ENCODE data around the gene HMG20B. TPM values are rescaled to one million over a fixed set of nuclear protein-coding genes. Genes with fewer than 3 reads are reported as not detected.
"Not testable (repeated sequence)": the region's sequence is repeated elsewhere in the genome, so short reads cannot be mapped to it uniquely, and the experiment has no call there.

The HMG20B gene
- total RNA-seq (2014; rRNA removed; shearing (Covaris generic)), result 550 and 588 TPM in 2 replicates
- 1,015 and 1,089 TPM in 2 replicates for polyA plus RNA-seq (2015; cell fraction: cytosol; rRNA removed)
- 1,678 and 1,969 TPM in 2 replicates for polyA plus RNA-seq (2015; cell fraction: nucleus; rRNA removed)

- no peak for DNase-seq (ENCODE audit: low read depth, low spot score)
- in situ Hi-C loops (cut with HindIII; ENCODE audit: low pct_unique_long_range_greater_than_20kb, low sequenced_read_pairs), result no loop called here
Measured at GRCh38 chr19:3572855-3573161, at the start of gene HMG20B. Gene HMG20B (plus strand): TSS chr19:3572944. CDS start chr19:3573310, 366 bp downstream.

- DNase-seq (ENCODE audit: low read depth, low spot score), result no peak
- in situ Hi-C loops (cut with HindIII; ENCODE audit: low pct_unique_long_range_greater_than_20kb, low sequenced_read_pairs), result no loop called here
Measured at GRCh38 chr19:3523361-3524077, 49.2 kb upstream of the HMG20B start.

DNA sequence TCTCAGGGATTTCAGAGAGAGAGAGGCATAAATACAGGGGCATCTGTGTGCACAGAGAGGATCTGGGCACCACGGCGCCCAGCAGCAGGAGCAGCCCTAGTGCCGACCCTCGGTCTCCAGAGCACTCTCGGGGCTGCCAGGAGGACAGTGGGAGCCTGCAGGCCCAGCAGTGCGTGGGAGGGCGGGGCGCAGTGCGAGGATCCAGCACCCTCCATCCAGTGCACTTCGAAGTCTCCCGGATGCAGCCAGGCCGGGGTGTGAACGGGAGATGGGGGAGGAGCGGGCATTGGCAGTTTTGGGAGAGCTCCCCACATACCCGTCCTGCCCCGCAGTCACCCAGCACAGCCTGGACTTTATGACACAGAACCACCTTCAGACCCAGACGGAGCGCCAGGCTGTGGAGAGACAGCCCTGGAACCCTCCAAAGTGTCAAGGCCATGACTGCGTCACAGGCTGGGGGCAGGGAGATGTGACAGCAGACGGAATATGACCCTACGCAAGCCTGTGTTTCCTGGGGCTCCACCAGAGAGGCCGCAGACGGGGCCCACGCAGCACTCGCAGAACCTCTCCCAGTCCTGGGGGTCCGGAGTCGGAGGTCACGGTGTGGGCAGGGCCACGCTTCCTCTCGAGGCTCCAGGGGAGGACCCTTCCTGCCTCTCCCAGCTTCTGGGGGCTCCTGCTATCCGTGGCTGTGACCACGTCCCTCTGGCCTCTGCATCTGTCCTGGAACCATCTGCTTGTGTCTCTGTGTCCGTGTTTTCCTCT, 48.5 kb upstream of the HMG20B start:
- in situ Hi-C loops (cut with HindIII; ENCODE audit: low pct_unique_long_range_greater_than_20kb, low sequenced_read_pairs), result no loop called here
- DNase-seq (ENCODE audit: low read depth, low spot score), result no peak

- in situ Hi-C loops (cut with HindIII; ENCODE audit: low pct_unique_long_range_greater_than_20kb, low sequenced_read_pairs), result no loop called here
Measured at GRCh38 chr19:3524904-3525451, 47.8 kb upstream of the HMG20B start.

DNA sequence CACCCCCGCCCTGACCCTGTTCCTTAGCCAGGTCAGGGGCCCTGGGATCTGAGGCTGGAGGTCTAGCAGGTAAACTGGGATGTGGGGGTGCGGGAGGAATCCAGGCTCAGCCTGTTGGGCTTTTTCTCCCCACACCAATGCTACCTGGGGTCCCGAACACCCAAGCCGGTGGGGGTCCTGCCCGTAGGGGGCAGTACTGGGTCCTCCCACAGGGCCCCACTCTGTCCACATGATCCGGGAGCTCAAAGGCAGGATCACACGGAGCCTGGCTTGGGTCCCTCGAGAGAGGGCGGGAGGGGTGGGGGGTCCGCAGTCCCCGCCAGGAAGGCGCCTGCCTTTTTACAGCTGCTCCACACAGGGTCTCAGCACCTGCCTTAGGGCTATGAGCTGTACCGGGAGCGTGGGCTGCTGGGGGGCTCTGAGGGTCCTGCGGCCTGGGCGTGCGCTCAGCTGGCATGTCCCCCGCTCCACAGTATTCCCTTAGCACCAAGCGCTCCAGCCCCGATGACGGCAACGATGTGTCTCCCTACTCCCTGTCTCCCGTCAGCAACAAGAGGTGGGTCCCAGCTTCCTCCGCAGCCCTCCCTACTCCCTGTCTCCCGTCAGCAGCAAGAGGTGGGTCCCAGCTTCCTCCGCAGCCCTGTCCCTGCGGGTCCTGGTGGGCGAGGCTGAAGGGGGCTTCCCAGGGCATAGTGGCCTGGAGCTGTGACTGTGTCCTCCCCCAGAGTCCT, 46.1 kb upstream of the HMG20B start:
- in situ Hi-C loops (cut with HindIII; ENCODE audit: low pct_unique_long_range_greater_than_20kb, low sequenced_read_pairs), result no loop called here
- no peak for DNase-seq (ENCODE audit: low read depth, low spot score)

More at GRCh38 chr19:3524904-3525451, 47.8 kb upstream of the HMG20B start:
- DNase-seq (ENCODE audit: low read depth, low spot score), result no peak

DNA sequence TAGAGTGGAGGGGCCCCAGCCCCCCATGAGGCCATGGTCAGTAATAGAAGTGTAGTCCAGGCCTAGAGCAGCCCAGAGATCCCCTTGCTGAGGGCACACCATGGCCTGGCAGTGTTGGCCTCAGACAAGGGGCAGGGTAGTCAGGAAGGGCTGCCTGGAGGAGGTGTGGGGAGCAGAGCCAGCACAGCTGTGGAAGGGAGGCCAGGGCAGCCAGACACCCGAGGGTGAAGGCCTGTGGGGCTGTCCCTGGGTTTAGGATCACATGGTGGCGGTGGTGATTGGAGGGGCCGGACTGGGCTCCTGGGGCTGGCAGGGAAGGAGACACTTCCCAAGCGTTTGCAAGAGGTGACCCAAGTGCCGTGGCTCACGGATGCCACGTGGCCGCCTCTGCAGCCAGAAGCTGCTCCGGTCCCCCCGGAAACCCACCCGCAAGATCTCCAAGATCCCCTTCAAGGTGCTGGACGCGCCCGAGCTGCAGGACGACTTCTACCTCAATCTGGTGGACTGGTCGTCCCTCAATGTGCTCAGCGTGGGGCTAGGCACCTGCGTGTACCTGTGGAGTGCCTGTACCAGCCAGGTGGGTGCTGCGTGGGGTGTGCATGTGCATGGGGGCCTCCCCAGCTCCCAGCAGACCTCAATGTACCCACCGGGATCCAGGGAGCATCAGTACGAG, 45.4 kb upstream of the HMG20B start:
- in situ Hi-C loops (cut with HindIII; ENCODE audit: low pct_unique_long_range_greater_than_20kb, low sequenced_read_pairs), result no loop called here
- no peak for DNase-seq (ENCODE audit: low read depth, low spot score)

DNA sequence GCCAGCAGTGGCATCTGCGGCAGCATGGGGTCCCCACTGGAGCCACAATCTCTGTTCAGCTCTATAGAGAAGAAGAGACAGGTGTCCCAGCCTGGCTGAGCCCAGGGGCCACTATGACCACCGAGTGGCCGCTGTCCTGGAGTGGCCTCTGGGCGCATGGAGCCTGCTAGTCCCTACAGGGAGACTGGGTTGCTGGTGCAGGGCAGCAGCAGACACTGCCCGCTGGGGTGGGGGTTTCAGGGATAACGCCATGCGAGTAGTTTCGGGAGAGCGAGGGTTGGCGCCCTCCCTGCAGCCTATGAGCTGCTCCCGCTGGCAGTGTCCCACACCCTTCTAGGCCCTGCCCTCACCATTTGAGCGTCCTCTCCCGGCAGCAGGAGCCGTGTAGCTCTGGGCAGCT, 44.7 kb upstream of the HMG20B start:
- in situ Hi-C loops (cut with HindIII; ENCODE audit: low pct_unique_long_range_greater_than_20kb, low sequenced_read_pairs), result no loop called here
- DNase-seq (ENCODE audit: low read depth, low spot score), result no peak

DNA sequence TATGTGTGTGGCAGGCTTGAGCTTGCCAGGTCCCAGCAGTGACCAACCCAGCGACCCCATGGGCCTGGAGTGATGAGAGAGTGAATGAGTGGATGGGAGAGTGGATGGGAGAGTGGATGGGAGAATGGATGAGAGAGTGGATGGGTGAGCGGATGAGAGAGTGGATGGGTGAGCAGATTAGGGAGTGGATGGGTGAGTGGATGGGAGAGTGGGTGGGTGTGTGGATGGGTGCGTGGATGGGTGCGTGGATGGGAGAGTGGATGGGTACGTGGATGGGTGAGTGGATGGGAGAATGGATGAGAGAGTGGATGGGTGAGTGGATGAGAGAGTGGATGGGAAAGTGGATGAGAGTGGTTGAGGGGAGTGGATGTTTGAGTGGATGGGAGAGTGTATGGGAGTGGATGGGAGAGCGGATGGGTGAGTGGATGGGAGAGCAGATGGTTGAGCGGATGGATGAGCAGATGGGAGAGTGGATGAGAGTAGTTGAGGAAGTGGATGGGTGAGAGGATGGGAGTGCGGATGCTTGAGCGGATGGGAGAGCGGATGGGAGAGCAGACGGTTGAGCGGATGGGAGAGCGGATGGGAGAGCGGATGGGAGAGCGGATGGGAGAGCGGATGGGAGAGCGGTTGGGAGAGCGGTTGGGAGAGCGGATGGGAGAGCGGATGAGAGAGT, 44.1 kb upstream of the HMG20B start:
- in situ Hi-C loops (cut with HindIII; ENCODE audit: low pct_unique_long_range_greater_than_20kb, low sequenced_read_pairs), result no loop called here
- DNase-seq (ENCODE audit: low read depth, low spot score), result no peak

GRCh38 chr19:3529299-3529698, 43.4 kb upstream of the HMG20B start:
- in situ Hi-C loops (cut with HindIII; ENCODE audit: low pct_unique_long_range_greater_than_20kb, low sequenced_read_pairs); DNase-seq (ENCODE audit: low read depth, low spot score): not testable (repeated sequence)

GRCh38 chr19:3530389-3530788, 42.4 kb upstream of the HMG20B start:
- DNase-seq (ENCODE audit: low read depth, low spot score), result no peak
- in situ Hi-C loops (cut with HindIII; ENCODE audit: low pct_unique_long_range_greater_than_20kb, low sequenced_read_pairs), result no loop called here

- DNase-seq (ENCODE audit: low read depth, low spot score), result no peak
- in situ Hi-C loops (cut with HindIII; ENCODE audit: low pct_unique_long_range_greater_than_20kb, low sequenced_read_pairs), result no loop called here
Measured at GRCh38 chr19:3531716-3532115, 41.0 kb upstream of the HMG20B start.

DNA sequence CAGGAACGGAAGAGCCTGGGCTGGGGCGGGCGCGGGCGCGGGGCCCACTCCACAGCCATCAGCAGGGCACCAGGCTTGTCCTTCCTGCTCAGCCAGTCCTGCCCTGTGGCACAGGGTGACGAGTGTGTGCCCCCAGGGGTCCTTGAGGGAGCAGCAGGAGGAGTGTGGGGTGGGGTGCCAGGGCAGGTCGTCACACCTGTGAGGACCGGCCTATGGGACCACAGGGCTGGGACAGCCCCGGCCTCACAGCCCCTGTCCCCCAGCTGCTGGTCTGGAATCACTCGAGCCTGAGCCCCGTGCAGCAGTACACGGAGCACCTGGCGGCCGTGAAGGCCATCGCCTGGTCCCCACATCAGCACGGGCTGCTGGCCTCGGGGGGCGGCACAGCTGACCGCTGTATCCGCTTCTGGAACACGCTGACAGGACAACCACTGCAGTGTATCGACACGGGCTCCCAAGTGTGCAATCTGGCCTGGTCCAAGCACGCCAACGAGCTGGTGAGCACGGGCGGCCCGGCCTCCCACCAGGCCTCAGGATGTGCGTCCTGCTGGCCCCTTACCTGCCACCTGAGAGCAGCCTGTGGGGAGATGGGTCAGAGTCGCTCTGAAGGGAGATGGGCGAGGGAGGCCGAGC, 40.5 kb upstream of the HMG20B start:
- in situ Hi-C loops (cut with HindIII; ENCODE audit: low pct_unique_long_range_greater_than_20kb, low sequenced_read_pairs), result no loop called here

GRCh38 chr19:3533033-3533432, 39.7 kb upstream of the HMG20B start:
- in situ Hi-C loops (cut with HindIII; ENCODE audit: low pct_unique_long_range_greater_than_20kb, low sequenced_read_pairs), result no loop called here
- no peak for DNase-seq (ENCODE audit: low read depth, low spot score)

More for the DNA sequence above, 40.5 kb upstream of the HMG20B start:
- no peak for DNase-seq (ENCODE audit: low read depth, low spot score)

- in situ Hi-C loops (cut with HindIII; ENCODE audit: low pct_unique_long_range_greater_than_20kb, low sequenced_read_pairs), result no loop called here
- DNase-seq (ENCODE audit: low read depth, low spot score), result no peak
Measured at GRCh38 chr19:3533563-3534216, 39.1 kb upstream of the HMG20B start.

DNA sequence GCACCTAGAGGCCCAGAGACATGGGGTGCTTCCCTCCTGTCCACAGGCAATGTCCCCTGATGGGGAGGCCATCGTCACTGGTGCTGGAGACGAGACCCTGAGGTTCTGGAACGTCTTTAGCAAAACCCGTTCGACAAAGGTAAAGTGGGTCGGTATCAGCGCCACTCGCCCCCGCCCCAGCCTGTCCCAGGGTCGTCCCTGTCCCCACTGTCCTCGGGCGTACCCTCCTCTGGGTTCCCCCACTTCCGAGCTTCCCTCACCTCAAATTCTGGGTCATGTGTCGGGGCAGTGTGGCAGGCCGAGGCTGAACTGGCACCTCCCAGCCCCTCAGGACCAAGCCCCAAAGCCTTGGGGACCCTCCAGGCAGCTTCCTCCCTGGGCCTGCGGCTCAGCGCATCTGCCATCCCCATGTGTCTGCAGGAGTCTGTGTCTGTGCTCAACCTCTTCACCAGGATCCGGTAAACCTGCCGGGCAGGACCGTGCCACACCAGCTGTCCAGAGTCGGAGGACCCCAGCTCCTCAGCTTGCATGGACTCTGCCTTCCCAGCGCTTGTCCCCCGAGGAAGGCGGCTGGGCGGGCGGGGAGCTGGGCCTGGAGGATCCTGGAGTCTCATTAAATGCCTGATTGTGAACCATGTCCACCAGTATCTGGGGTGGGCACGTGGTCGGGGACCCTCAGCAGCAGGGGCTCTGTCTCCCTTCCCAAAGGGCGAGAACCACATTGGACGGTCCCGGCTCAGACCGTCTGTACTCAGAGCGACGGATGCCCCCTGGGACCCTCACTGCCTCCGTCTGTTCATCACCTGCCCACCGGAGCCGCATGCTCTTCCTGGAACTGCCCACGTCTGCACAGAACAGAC, 38.1 kb upstream of the HMG20B start:
- DNase-seq (ENCODE audit: low read depth, low spot score), result no peak
- in situ Hi-C loops (cut with HindIII; ENCODE audit: low pct_unique_long_range_greater_than_20kb, low sequenced_read_pairs), result no loop called here

DNA sequence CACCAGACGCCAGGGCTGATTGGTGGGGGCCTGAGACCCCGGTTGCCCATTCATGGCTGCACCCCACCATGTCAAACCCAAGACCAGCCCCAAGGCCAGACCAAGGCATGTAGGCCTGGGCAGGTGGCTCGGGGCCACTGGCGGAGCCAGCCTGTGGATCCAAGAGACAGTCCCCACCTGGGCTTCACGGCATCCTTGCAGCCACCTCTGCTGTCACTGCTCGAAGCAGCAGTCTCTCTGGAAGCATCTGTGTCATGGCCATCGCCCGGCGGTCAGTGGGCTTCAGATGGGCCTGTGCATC, 37.6 kb upstream of the HMG20B start:
- DNase-seq (ENCODE audit: low read depth, low spot score), result no peak
- in situ Hi-C loops (cut with HindIII; ENCODE audit: low pct_unique_long_range_greater_than_20kb, low sequenced_read_pairs), result no loop called here
